NCI-H82 treated with DMSO at 0.1 percent for 48 hours (cell line): ENCODE results near the gene WDR41.
"Not testable (repeated sequence)": the region's sequence is repeated elsewhere in the genome, so short reads cannot be mapped to it uniquely, and the experiment has no call there.

Experiments used
- DNase-seq: peaks from one replicate; lab custom pipeline; 2025; ENCODE audit not compliant: unreplicated experiment; lab: John Stamatoyannopoulos, UW

WDR41 gene

GRCh38 chr5:77413049-77413448 lies 79.1 kb downstream of the WDR41 start:
- no peak for DNase-seq

DNA sequence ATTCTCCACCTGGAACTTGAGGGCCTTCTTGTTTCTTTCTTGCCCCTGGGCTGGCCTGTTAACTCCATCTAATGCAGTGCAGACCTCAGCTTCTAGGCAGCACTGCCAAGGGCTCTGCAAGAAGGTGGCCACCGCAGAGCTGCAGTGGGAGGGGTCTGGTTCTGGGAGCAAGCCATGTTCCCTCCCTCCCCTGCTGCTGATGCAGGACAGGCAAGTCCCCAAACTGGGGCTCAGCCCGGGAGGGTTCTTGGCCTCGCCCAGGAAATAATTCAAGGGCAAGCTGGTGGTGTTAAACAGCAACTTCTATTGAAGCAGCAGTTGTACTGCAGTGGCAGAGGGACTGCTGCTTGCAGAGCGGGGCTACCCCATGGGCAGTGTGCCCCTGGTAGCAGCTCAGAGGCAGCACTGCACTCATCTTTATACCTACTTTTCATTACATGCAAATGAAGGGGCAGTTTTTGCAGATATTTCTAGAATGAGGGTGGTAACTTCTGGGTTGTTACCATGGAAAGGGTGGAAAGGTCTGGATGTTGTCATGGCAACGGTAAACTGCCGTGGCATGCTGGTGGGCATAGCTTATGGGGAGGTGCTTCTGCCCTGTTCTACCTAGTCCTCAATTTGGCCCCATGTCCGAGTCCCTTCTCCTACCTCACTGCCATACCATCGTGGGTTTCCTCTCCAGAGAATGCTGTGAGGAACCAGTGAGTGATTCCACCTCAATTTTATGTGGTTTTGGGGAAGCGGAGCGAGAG lies 82.1 kb downstream of the WDR41 start:
- no peak for DNase-seq

DNA sequence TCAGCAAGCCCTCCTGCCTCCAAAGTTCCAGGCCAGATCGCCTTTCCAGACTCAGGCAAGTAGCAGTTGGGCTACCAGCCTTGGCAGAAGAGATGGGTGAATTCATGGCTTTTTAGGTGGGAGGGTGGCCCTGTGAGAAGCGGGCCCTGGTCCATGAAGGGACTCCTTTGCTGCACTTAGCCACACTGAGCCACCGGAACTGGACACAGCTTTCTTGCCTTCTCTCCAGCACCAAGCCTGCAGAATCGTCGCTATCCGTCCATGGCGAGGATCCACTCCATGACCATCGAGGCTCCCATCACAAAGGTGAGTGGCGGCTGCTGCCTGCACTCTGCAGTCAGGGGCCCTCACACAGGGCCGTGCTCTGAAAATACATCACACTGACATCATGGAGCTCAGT lies 85.0 kb downstream of the WDR41 start:
- no peak for DNase-seq

GRCh38 chr5:77402796-77403195 lies 89.3 kb downstream of the WDR41 start:
- DNase-seq: no peak

DNA sequence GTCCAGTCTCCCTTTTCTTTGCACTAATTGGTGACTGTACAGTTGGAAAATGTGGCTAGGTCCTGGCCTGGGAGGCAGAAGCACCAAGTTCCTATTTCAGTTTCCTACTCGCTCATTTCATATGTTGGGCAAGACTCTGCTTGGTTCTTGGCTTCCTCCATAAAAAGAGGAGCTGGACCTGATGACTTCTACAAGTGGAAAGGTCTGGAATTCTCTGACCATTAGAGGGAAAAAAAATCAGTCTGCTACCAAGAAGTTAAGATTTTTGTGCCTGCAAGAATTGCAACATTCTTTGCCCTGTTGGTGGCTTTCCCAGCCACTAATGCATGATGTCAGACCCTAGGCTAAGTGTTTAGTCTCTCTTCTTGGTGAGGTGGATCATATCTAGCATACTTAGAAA lies 91.5 kb downstream of the WDR41 start:
- DNase-seq: no peak

GRCh38 chr5:77398896-77399295 lies 93.2 kb downstream of the WDR41 start:
- DNase-seq: no peak

- no peak for DNase-seq
Observed at GRCh38 chr5:77398458-77398857, 93.7 kb downstream of the WDR41 start.

GRCh38 chr5:77397686-77398292 lies 94.3 kb downstream of the WDR41 start:
- DNase-seq: no peak

- DNase-seq: no peak
Observed at GRCh38 chr5:77396017-77396416, 96.1 kb downstream of the WDR41 start.

GRCh38 chr5:77394064-77394715 lies 97.9 kb downstream of the WDR41 start:
- DNase-seq: no peak

DNA sequence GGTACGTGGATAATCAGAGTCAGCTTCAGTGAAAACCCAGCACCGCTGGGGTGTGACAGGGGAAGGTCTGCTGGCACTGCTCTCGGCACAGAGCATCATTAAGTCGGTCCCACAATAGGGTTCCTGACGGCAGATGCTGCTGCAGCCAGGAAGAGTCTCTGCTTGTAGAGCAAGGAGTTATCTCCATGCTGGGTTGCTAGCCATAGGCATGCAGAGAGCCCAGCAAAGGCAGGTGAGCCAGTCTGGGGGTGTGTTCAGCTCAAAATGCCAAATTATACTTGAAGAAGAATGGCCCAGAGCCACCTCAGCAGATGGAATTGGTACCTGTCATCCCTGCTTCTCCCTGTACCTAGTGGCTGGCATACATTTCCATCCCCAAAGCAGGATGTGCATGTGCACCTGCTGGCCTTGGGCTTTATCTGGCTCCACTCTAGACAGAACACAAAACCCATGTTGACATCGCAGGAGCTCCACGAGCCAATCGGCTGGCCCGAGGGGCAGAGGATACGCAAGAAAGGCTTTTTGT lies 100.8 kb downstream of the WDR41 start:
- no peak for DNase-seq

DNA sequence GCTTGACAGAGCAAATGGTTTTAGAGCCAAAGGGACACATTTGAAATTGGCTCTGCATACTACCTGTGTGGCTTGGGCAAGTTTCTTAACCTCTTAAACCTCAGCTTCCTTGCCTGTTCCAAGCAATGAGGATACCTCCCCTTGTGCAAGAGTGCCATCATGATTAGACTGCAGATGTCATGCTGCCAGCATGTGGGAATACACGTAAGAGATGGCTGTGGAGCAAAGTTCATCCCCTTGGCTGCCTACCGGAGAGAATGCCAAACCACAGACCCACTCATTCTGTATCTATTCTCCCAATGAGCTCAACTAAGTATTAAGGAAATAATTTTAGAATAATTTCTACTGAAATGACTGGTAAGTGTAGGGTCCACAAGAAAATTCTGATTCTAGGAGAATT lies 101.3 kb downstream of the WDR41 start:
- no peak for DNase-seq

- no peak for DNase-seq
Observed at GRCh38 chr5:77390221-77390620, 101.9 kb downstream of the WDR41 start.

GRCh38 chr5:77389746-77390145 lies 102.4 kb downstream of the WDR41 start:
- DNase-seq: no peak

GRCh38 chr5:77386340-77386739 lies 105.8 kb downstream of the WDR41 start:
- DNase-seq: not testable (repeated sequence)

DNA sequence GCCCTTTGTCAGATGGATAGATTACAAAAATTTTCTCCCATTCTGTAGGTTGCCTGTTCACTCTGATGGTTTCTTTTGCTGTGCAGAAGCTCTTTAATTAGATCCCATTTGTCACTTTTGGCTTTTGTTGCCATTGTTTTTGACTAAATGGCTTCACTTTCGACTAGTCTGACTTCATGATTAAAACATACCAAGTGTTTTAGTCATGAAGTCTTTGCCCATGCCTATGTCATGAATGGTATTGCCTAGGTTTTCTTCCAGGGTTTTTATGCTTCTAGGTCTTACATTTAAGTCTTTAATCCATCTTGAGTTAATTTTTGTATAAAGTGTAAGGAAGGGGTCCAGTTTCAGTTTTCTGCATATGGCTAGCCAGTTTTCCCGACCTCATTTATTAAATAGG lies 108.8 kb downstream of the WDR41 start:
- DNase-seq: not testable (repeated sequence)
